ENCODE measurements around the gene AKR1C1.

AKR1C1 gene

GRCh38 chr10:4978870-4979269 is 15.7 kb downstream of the AKR1C1 start:
- Histone ChIP-seq H3K27me3 (ENCODE audit: control insufficient read depth in 1 of 2, insufficient read depth in 1 of 2, low read length in 2 of 2) (no peaks in the 10 kb centered on the region), H3K14ac (ENCODE audit: low read length in 2 of 2) (no peak overlapping the region), H2BK120ac (ENCODE audit: low read depth, low read length) (no peak overlapping the region), H3K4me1 (ENCODE audit: control insufficient read depth, insufficient read depth, low read depth, low read length) (peaks cover 9% of the 10 kb centered on the region), H3K4me3 (ENCODE audit: insufficient read depth in 1 of 2, low read depth in 1 of 2, low read length in 2 of 2) (no peak overlapping the region), H3K23ac (ENCODE audit: low read length in 2 of 2) (no peak overlapping the region), H3K4ac (ENCODE audit: low read depth in 1 of 2, low read length in 2 of 2) (no peak overlapping the region), H4K8ac (ENCODE audit: low read length) (no peak overlapping the region), H3K79me1 (replicated peaks; ENCODE audit: low read length, poor library complexity, severe bottlenecking) (no peaks in the 10 kb centered on the region), H2BK12ac (ENCODE audit: low read length in 2 of 2) (no peak overlapping the region), H2AK5ac (ENCODE audit: low read length, severe bottlenecking) (no peak overlapping the region), H4K91ac (ENCODE audit: low read length) (no peak overlapping the region), H3K4me2 (ENCODE audit: low read length, poor library complexity, severe bottlenecking) (no peak overlapping the region), H3K27ac (ENCODE audit: low read length, poor library complexity, severe bottlenecking) (no peak overlapping the region), H3K9ac (ENCODE audit: low read length) (no peak overlapping the region), H3K9me3 (ENCODE audit: control insufficient read depth, low read length) (no peaks in the 10 kb centered on the region), H2BK5ac (ENCODE audit: low read depth, low read length, poor library complexity, severe bottlenecking) (no peak overlapping the region), H3K18ac (ENCODE audit: low read depth in 1 of 2, low read length in 2 of 2) (no peak overlapping the region), H2AFZ (ENCODE audit: low read depth, low read length) (no peak overlapping the region), H2BK15ac (ENCODE audit: low read depth, poor library complexity, severe bottlenecking) (no peak overlapping the region), H3K36me3 (ENCODE audit: control insufficient read depth in 1 of 2, insufficient read depth in 2 of 2, low read depth in 1 of 2, low read length in 2 of 2) (peaks cover 0 to 62% of the 10 kb centered on the region in 2 experiments)
- DNase-seq, result no peak
- WGBS, result 95% methylated on average over 4 of the region's 4 CpGs

GRCh38 chr10:4980793-4981192 is 17.6 kb downstream of the AKR1C1 start:
- no peak overlapping the region for H4K91ac ChIP-seq (ENCODE audit: low read length)
- H3K36me3 ChIP-seq (ENCODE audit: control insufficient read depth in 1 of 2, insufficient read depth in 2 of 2, low read depth in 1 of 2, low read length in 2 of 2), result peaks cover 0 to 47% of the 10 kb centered on the region in 2 experiments
- H3K9ac ChIP-seq (ENCODE audit: low read length), result no peak overlapping the region
- WGBS, result 100% methylated on average over 1 of the region's 2 CpGs
- H2BK15ac ChIP-seq (ENCODE audit: low read depth, poor library complexity, severe bottlenecking), result no peak overlapping the region
- no peak overlapping the region for H3K23ac ChIP-seq (ENCODE audit: low read length in 2 of 2)
- H3K4me1 ChIP-seq (ENCODE audit: control insufficient read depth, insufficient read depth, low read depth, low read length), result peaks cover 12% of the 10 kb centered on the region
- H3K4ac ChIP-seq (ENCODE audit: low read depth in 1 of 2, low read length in 2 of 2), result no peak overlapping the region
- H2BK120ac ChIP-seq (ENCODE audit: low read depth, low read length), result no peak overlapping the region
- no peak overlapping the region for H4K8ac ChIP-seq (ENCODE audit: low read length)
- H3K79me1 ChIP-seq (replicated peaks; ENCODE audit: low read length, poor library complexity, severe bottlenecking), result no peaks in the 10 kb centered on the region
- no peak overlapping the region for H2AK5ac ChIP-seq (ENCODE audit: low read length, severe bottlenecking)
- no peak overlapping the region for H2BK12ac ChIP-seq (ENCODE audit: low read length in 2 of 2)
- no peaks in the 10 kb centered on the region for H3K9me3 ChIP-seq (ENCODE audit: control insufficient read depth, low read length)
- H3K14ac ChIP-seq (ENCODE audit: low read length in 2 of 2), result no peak overlapping the region
- no peak overlapping the region for H3K27ac ChIP-seq (ENCODE audit: low read length, poor library complexity, severe bottlenecking)
- no peak overlapping the region for H3K4me2 ChIP-seq (ENCODE audit: low read length, poor library complexity, severe bottlenecking)
- H3K27me3 ChIP-seq (ENCODE audit: control insufficient read depth in 1 of 2, insufficient read depth in 1 of 2, low read length in 2 of 2), result no peaks in the 10 kb centered on the region
- H2BK5ac ChIP-seq (ENCODE audit: low read depth, low read length, poor library complexity, severe bottlenecking), result no peak overlapping the region
- no peak for DNase-seq
- no peak overlapping the region for H3K4me3 ChIP-seq (ENCODE audit: insufficient read depth in 1 of 2, low read depth in 1 of 2, low read length in 2 of 2)
- no peak overlapping the region for H2AFZ ChIP-seq (ENCODE audit: low read depth, low read length)
- H3K18ac ChIP-seq (ENCODE audit: low read depth in 1 of 2, low read length in 2 of 2), result no peak overlapping the region

GRCh38 chr10:4981722-4982471 is 18.7 kb downstream of the AKR1C1 start:
- peaks cover 12% of the 10 kb centered on the region for H3K4me1 ChIP-seq (ENCODE audit: control insufficient read depth, insufficient read depth, low read depth, low read length)
- peak; percentile 34 for DNase-seq
- no peak overlapping the region for H3K4me3 ChIP-seq (ENCODE audit: insufficient read depth in 1 of 2, low read depth in 1 of 2, low read length in 2 of 2)
- peak overlapping the region; percentile 72 for H4K91ac ChIP-seq (ENCODE audit: low read length)
- peak overlapping the region; percentile 38 for H3K9ac ChIP-seq (ENCODE audit: low read length)
- H3K27ac ChIP-seq (ENCODE audit: low read length, poor library complexity, severe bottlenecking), result no peak overlapping the region
- no peak overlapping the region for H2AK5ac ChIP-seq (ENCODE audit: low read length, severe bottlenecking)
- H3K14ac ChIP-seq (ENCODE audit: low read length in 2 of 2), result no peak overlapping the region
- H3K18ac ChIP-seq (ENCODE audit: low read depth in 1 of 2, low read length in 2 of 2), result no peak overlapping the region
- peak overlapping the region in 1 of 2 experiments; percentile 6 for H3K4ac ChIP-seq (ENCODE audit: low read depth in 1 of 2, low read length in 2 of 2)
- no peak overlapping the region for H2BK5ac ChIP-seq (ENCODE audit: low read depth, low read length, poor library complexity, severe bottlenecking)
- peak overlapping the region; percentile 27 for H4K8ac ChIP-seq (ENCODE audit: low read length)
- WGBS, result 66% methylated on average over 14 of the region's 14 CpGs
- no peaks in the 10 kb centered on the region for H3K27me3 ChIP-seq (ENCODE audit: control insufficient read depth in 1 of 2, insufficient read depth in 1 of 2, low read length in 2 of 2)
- H2BK15ac ChIP-seq (ENCODE audit: low read depth, poor library complexity, severe bottlenecking), result no peak overlapping the region
- peak overlapping the region; percentile 0 for H3K4me2 ChIP-seq (ENCODE audit: low read length, poor library complexity, severe bottlenecking)
- peaks cover 0 to 42% of the 10 kb centered on the region in 2 experiments for H3K36me3 ChIP-seq (ENCODE audit: control insufficient read depth in 1 of 2, insufficient read depth in 2 of 2, low read depth in 1 of 2, low read length in 2 of 2)
- no peaks in the 10 kb centered on the region for H3K79me1 ChIP-seq (replicated peaks; ENCODE audit: low read length, poor library complexity, severe bottlenecking)
- H2BK120ac ChIP-seq (ENCODE audit: low read depth, low read length), result no peak overlapping the region
- H2BK12ac ChIP-seq (ENCODE audit: low read length in 2 of 2), result peak overlapping the region in 1 of 2 experiments; percentile 42
- H3K23ac ChIP-seq (ENCODE audit: low read length in 2 of 2), result no peak overlapping the region
- H3K9me3 ChIP-seq (ENCODE audit: control insufficient read depth, low read length), result no peaks in the 10 kb centered on the region
- H2AFZ ChIP-seq (ENCODE audit: low read depth, low read length), result no peak overlapping the region

GRCh38 chr10:4982764-4983226 is 19.6 kb downstream of the AKR1C1 start:
- Histone ChIP-seq H3K4me1 (ENCODE audit: control insufficient read depth, insufficient read depth, low read depth, low read length) (peaks cover 12% of the 10 kb centered on the region), H4K91ac (ENCODE audit: low read length) (no peak overlapping the region), H3K27ac (ENCODE audit: low read length, poor library complexity, severe bottlenecking) (no peak overlapping the region), H3K79me1 (replicated peaks; ENCODE audit: low read length, poor library complexity, severe bottlenecking) (no peaks in the 10 kb centered on the region), H2BK12ac (ENCODE audit: low read length in 2 of 2) (no peak overlapping the region), H2AFZ (ENCODE audit: low read depth, low read length) (no peak overlapping the region), H4K8ac (ENCODE audit: low read length) (no peak overlapping the region), H3K36me3 (ENCODE audit: control insufficient read depth in 1 of 2, insufficient read depth in 2 of 2, low read depth in 1 of 2, low read length in 2 of 2) (peaks cover 0 to 33% of the 10 kb centered on the region in 2 experiments), H2BK5ac (ENCODE audit: low read depth, low read length, poor library complexity, severe bottlenecking) (no peak overlapping the region), H3K4me2 (ENCODE audit: low read length, poor library complexity, severe bottlenecking) (no peak overlapping the region), H3K27me3 (ENCODE audit: control insufficient read depth in 1 of 2, insufficient read depth in 1 of 2, low read length in 2 of 2) (no peaks in the 10 kb centered on the region), H2BK120ac (ENCODE audit: low read depth, low read length) (no peak overlapping the region), H3K18ac (ENCODE audit: low read depth in 1 of 2, low read length in 2 of 2) (no peak overlapping the region), H2BK15ac (ENCODE audit: low read depth, poor library complexity, severe bottlenecking) (no peak overlapping the region), H3K23ac (ENCODE audit: low read length in 2 of 2) (no peak overlapping the region), H3K4me3 (ENCODE audit: insufficient read depth in 1 of 2, low read depth in 1 of 2, low read length in 2 of 2) (no peak overlapping the region), H3K14ac (ENCODE audit: low read length in 2 of 2) (no peak overlapping the region), H3K9ac (ENCODE audit: low read length) (peak overlapping the region; percentile 33), H2AK5ac (ENCODE audit: low read length, severe bottlenecking) (no peak overlapping the region), H3K9me3 (ENCODE audit: control insufficient read depth, low read length) (no peaks in the 10 kb centered on the region), H3K4ac (ENCODE audit: low read depth in 1 of 2, low read length in 2 of 2) (no peak overlapping the region)
- DNase-seq, result no peak
- 94% methylated on average over 9 of the region's 9 CpGs for WGBS

Measured in mesenchymal stem cell (in vitro differentiated cells and primary cell).